HK-2 (cell line): ENCODE results near the gene REXO4.

Source experiments
- DNase-seq: peaks from one replicate; pipeline ENCODE4 v3.0.0-alpha.2; 2018; ENCODE audit not compliant: unreplicated experiment

REXO4 gene, protein sequence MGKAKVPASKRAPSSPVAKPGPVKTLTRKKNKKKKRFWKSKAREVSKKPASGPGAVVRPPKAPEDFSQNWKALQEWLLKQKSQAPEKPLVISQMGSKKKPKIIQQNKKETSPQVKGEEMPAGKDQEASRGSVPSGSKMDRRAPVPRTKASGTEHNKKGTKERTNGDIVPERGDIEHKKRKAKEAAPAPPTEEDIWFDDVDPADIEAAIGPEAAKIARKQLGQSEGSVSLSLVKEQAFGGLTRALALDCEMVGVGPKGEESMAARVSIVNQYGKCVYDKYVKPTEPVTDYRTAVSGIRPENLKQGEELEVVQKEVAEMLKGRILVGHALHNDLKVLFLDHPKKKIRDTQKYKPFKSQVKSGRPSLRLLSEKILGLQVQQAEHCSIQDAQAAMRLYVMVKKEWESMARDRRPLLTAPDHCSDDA

DNA sequence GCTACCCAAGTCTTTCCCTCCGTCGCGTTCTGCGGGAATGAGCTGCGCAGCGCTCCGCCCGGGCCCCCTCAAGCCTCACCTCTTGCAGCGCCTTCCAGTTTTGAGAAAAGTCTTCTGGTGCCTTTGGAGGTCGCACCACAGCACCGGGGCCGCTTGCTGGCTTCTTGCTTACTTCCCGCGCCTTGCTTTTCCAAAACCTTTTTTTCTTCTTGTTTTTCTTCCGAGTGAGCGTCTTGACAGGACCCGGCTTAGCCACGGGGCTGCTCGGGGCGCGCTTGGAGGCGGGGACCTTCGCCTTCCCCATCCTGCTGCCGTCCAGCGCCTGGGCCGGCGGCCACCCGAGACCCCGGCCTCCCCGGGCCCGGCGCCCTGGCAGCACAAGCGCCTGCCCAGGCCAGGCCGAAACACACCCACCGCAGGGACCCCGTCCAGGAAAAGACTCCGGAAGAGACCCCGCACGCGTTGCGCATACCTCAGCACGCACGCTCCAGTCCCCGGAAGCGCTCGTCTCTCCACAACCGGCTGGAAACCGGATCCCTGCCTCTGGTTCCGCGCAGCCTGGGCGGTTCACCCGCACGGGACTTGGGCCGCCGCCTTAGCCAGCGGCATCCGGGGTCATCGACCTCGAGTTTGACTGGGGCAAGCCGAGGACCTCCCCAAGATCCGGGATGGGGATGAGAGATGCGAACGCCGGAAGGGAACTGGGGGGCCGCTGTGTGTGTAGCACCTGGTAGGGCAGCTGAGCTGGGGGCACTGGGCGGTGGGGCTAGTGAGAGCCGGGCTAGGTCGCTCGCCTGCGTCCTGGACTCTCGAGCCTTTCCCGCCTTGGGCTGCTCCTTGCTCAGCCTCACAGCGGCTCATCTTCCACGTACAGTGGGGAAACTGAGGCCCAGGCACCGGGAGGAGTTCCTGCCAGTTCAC is at the start of gene REXO4:
Gene REXO4, minus strand, starts transcription at position 470 of the 921 bp plus-strand sequence. Its CDS starts 166 bp downstream, at position 304.
- peak; percentile 90 for DNase-seq

DNA sequence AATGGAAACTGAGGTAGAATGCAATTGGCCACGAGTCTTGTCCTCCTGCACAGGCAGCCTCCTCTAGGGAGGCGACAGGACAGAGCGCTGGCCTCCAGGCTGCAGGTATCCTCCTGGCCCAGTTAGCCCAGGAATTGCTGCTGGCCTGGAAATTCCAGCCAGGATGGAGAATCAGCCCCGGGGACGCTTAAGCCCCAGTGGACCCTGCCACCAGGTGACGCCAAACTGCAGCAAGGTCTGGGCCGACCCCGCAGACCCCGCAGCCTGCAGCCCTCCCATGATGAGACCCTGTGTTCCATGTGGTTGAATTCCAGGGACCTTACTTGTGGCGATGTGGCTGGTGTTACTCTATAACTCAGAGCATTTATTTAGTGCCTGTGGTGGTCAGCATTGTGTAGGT is 49.3 kb upstream of the REXO4 start:
- no peak for DNase-seq

DNA sequence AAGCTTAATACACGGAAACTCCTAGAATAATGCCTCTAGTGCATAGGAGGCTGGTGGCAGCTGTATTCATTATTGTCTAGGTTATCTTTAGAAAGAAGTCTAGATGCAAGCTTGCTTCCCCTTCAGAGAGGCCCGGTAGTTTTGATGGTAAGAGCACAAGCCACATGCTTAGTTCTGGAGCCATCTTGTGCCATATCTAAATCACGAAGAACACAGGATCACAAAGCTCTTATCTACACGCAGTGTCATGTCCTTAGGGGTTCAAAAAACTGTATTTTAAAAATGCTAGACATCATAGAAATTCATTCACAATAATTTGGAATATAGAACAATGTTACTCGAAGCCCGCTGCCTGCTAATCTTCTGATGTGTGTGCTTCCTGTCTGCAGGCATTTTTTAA is 48.2 kb upstream of the REXO4 start:
- no peak for DNase-seq

DNA sequence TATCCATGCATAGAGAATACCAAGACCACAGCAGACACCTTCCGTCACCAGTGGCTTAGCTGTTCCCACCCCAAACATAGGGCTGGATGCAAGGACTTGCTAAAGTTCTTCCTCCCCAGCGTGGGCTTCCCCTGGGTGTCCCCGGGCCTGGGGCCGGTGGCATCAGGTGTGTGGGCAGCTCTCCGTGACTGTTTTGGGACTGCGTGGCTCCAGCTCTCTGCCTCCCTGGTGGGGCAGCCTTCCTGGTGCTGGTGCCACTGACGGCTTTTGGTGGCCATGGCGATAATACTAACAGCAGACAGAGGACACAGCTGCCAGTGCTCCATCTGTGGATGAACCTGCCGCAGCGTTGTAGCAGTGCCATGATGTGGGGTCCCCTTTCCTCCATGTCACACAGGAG is 46.8 kb upstream of the REXO4 start:
- DNase-seq = no peak

DNA sequence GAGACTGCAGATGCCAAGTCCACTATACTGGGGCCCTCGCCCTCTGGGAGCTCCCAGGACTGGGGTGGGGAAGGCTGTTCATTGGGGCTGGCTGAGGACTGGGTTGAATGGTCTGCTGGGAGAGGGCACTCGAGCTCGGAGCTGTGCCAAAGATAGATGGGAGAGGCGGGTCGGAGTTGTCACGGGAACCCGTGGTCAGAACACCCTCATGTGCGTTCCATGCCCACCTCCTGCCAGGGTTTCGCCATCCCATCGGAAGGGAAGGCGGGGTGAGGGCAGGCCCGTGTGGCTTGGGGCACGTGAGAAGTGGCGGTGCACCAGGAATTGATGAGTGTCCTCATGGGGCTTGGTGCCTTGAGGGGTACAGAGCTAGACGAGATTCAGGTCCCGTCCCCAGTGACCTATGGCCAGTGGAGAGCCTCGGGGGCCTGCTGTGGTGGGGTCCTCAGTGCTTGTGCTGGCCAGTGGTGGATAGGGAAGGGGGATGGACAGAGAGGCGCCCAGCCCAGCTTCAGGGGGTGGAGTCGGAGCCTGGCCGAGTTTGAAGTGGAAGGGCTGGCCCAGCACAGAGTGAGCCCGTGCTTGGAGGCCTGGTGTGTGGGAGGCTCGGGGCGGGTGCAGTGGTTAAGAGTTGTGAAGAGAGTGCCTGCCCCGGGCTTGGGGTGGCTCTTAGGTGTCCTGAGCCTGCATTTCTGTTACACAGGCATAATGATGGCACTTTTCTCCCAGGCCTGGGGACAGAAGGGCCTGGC is 46.2 kb upstream of the REXO4 start:
- no peak for DNase-seq

DNA sequence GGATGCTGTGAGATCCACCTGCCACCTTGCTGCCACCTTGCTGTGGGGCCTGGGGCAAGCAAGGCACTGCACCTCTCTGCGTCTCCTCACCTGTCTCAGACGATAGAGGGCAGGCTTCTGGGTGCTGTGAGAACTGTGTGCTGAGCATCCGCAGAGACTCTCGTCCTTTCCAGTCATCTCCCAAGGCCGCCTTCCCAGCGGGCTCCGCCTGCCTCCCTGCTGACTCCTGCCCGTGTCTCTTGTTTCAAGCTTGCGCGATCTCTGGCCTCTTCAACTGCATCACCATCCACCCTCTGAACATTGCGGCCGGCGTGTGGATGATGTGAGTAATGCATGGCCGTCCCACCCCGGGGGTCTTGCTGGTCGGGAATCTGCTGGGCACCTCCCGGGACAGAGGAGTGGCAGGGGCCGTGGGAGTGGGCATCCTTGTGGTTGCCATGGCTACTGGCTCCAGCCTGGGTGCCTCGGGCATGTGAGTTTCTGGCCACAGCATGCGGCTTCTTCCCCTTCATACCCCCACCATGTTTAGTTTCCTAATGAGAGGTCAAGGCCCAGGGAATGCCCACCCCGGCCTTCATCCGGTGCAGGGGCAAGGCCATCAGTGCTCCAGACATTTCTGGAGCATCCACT is 45.5 kb upstream of the REXO4 start:
- no peak for DNase-seq

DNA sequence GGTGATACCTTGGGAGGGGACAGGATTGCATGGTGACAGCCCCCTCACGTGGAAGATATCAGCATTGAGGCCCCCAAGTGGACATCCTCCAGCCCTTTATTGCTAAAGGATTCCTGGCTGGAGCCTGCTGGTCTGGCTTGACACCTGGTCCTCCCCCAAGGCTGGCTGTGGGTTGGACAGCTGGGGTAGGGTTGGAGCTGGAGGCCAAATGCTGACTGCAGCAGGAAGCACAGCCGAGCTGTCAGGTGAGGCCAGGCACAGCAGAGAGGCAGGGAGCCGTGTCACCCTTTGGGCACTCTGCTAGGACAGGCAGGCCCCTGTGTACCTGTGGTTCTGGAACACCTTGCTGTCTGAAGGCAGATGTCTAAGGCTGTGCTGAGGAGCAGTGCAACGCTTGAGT is 44.2 kb upstream of the REXO4 start:
- no peak for DNase-seq

DNA sequence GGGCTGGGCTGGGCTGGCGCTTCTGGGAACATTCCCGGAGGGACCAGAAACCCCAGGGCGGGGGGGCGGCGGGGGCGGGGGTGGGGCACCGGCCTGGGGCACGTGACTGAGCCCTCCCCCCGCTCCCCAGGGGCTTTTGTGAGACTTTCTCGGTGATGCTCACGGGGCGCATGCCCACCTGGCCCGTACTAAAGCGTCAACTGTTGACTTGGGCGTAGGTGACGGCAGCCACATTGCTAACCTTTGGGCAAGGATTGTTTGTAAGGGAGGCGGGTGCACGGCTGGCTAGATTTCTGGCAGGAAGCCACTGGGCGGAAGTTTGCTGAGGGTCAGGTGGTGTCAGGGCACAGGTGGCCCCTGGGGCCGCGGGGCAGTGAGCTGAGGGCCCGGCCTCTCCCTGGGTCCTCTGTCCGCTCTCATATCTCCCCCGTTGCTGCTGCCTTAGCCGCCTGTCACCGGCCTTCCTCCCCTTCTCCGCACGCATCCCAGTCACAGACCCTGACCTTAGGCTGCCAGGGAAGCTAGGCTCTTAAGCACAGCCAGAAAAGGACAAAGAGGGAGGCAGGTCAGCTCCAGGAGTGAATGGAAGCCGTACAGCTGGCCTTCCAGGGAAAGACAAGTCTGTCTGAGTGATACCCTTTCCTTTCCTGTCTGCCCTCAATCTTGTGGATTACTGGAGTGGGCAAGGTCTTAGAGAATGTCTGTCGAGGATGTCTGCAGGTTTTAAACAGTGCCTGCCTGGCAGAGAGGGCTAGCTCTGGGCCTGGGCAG is 42.8 kb upstream of the REXO4 start:
- DNase-seq = peak; percentile 65

DNA sequence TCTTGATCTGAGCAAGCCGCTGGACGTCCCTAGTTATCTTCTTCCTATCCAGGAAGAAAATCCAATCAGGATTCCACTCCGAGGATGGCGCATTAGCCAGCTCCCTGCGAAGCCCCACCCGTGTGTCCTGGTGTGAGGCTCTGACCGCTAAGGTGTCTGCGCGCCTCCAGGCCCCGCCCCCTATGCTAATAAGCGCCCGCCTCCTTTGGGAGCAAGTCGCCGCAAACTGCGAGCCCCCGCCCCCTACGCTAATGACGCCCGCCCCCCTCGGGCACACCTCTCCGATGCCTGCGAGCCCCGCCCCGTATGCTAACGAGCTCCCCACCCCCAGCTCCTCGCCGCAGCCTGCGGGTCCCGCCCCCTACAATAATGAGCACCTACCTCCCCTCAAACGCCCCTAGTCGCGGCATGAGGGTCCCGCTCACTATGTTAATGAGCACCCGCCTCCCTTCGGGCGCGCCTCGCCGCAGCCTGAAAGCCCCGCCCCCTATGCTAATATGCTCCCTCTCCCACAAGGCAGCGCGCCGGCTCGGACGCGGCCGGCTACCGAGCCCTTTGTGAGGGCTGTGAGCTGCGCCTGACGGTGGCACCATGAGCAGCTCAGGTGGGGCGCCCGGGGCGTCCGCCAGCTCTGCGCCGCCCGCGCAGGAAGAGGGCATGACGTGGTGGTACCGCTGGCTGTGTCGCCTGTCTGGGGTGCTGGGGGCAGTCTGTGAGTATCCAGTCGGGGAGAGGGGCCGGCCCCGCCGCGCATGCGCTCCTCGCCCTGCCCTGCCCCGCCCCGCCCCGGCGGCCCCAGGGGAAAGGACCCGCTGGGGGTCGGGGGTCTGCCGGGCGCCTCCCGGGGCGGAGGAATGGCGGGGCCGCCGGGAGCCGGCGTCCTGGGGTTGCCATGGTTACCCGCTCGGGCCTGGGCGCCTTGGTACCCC is 41.9 kb upstream of the REXO4 start, which contains the start of gene CACFD1:
Gene CACFD1, plus strand, starts transcription at position 503 of the 929 bp plus-strand sequence. Its CDS starts 89 bp downstream, at position 592.
- peak; percentile 97 for DNase-seq

DNA sequence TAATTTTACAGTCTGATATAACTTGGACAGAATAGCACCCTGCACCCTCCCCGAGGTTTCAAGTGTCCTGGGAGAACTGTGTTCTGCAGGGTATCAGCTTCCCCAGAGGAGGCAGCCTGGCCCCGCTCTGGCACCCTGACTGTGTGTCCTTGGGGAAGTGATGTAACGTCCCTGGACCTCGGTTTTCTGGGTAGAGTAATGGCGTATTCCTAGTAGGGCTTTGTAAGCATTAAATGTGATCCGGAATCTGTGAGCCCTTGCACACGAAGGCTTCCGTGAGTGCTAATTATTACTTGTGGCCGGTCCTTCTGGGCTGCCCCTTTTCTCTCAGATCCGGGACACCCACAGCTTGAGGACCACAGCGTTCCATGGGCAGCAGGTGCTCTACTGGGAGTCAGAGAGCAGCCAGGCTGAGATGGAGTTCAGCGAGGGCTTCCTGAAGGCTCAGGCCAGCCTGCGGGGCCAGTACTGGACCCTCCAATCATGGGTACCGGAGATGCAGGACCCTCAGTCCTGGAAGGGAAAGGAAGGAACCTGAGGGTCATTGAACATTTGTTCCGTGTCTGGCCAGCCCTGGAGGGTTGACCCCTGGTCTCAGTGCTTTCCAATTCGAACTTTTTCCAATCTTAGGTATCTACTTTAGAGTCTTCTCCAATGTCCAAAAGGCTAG is 41.0 kb upstream of the REXO4 start:
- DNase-seq = no peak

DNA sequence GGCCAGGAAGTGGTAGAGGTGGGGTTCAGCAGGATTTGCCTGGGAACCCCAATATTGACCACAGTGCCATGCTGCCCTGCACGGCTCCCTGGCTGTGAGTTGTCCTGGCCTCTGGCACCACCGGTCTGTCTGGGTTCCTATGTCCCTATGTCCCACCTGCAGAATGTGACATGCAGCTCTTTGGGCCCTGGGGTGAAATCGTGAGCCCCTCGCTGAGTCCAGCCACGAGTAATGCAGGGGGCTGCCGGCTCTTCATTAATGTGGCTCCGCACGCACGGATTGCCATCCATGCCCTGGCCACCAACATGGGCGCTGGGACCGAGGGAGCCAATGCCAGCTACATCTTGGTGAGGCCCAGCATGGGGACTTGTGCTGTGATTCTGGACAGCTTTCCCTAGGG is 39.9 kb upstream of the REXO4 start:
- no peak for DNase-seq

DNA sequence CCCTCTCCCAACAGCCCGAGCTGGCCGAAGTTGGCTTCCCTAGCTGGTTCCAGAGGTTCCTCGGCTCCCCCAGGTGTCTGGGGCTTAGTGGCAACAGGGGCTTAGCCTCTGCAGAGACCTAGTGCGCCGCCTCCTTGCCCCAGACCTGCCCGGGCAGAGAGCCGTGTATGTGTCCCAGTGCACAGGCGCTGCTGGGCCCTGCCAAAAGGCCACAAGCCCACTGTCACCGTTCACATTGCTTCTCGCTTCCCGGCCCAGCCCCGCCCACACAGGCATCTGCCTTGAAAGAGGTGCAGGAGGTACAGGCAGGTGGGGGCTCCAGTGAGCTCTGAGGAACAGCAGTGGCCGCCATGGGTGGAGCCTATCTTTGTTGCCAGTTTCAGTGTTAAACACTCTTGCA is 39.4 kb upstream of the REXO4 start:
- DNase-seq = no peak

DNA sequence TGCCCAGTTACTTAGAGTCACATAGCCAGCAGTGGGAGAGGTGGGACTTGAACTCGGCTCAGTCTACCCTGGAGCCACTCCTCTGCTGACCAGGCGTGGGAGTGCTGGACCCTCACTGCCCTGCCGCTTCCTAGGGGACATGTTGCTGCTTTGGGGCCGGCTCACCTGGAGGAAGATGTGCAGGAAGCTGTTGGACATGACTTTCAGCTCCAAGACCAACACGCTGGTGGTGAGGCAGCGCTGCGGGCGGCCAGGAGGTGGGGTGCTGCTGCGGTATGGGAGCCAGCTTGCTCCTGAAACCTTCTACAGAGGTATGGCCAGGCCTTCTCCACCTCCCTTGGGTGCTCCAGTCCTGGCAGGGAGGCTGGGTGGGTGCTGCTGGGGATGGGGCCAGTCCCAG is 38.6 kb upstream of the REXO4 start:
- DNase-seq = no peak

DNA sequence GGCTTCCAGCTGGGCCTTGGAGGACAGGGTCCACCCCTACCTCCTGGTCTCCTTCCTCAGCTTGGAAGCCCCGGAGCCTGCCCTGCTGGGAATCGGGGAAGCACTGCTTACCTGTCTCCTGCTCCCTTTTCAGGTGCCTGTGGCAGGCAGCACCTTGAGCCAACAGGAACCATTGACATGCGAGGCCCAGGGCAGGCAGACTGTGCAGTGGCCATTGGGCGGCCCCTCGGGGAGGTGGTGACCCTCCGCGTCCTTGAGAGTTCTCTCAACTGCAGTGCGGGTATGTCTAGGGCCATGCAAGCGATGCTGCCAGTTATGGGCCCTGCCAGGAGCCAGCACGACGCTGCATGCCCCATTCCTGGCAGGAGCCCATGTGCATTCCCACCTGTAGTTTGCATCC is 38.1 kb upstream of the REXO4 start:
- DNase-seq = no peak

DNA sequence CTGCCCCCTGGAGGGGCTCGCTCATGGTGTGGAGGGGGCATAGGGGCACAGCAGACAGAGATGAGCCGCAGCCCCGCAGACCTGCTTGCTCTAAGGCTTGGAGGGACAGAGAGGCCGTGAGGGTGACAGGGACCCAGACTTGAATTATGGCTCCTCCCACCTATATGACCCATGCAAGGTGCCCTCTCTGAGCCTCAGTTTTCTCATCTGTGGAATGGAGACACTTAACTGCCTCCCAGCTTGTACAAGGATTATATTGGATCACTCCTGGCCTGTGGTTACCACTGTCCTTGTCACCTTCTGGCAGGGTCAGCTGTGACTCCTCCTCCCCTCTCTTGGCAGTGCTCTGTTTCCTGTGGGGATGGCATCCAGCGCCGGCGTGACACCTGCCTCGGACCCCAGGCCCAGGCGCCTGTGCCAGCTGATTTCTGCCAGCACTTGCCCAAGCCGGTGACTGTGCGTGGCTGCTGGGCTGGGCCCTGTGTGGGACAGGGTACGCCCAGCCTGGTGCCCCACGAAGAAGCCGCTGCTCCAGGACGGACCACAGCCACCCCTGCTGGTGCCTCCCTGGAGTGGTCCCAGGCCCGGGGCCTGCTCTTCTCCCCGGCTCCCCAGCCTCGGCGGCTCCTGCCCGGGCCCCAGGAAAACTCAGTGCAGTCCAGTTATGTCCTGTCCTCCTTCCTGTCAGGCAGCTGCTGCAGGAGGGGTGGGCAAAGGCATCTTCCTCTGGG is 37.3 kb upstream of the REXO4 start:
- DNase-seq = no peak

DNA sequence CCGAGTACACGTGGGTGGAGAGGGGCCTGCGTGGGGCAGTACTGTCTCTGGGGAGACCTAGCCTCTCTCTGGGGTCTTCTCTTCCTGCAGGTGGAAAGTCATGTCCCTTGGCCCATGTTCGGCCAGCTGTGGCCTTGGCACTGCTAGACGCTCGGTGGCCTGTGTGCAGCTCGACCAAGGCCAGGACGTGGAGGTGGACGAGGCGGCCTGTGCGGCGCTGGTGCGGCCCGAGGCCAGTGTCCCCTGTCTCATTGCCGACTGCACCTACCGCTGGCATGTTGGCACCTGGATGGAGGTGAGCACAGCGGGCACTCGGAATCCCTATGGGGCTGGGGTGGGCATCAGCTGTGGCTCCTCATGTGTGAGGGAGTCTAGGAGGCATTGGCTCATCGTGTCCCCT is 36.5 kb upstream of the REXO4 start:
- DNase-seq = no peak

DNA sequence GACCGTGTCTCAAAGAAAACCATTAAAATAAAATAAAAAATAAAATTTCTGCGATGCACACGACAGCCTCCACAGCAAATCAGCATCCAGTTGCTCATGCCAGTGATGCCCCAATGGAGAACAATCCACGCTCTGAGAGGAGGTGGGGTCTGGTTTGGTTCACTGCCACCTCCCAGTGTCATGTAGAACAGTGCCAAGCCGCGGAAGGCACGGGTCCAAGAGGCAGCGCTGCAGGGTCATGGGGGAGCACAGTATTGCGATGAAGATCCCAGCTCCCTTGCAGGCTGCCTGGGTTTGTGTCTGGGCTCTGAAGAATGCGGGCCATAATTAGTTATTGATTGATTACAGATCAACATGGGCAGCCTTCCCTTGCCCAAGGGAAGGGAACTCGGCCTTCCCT is 35.8 kb upstream of the REXO4 start:
- DNase-seq = no peak

DNA sequence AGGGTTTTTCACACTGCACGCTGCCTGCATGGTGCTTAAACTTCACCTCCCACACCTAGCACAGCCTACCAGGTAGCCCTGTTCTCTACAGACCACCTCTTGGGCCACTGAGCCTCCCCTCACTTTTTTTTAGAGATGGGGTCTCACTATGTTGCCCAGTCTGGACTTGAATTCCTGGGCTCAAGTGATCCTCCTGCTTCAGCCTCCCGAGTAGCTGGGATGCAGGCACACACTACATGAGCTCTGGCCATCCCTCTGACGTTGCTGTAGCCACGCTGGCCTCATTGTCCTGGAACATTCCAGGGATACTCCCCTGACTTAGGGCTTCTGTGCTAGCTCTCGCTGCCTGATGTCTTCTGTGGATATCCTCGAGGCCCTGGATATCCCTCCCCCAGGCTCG is 34.8 kb upstream of the REXO4 start:
- DNase-seq = no peak
